NCI-H1436 (cell line): Measurements from ENCODE around the gene ZNF354C.

Source experiments
- DNase-seq: peaks from one replicate; lab custom pipeline; 2025; lab: John Stamatoyannopoulos, UW

The ZNF354C gene

DNA sequence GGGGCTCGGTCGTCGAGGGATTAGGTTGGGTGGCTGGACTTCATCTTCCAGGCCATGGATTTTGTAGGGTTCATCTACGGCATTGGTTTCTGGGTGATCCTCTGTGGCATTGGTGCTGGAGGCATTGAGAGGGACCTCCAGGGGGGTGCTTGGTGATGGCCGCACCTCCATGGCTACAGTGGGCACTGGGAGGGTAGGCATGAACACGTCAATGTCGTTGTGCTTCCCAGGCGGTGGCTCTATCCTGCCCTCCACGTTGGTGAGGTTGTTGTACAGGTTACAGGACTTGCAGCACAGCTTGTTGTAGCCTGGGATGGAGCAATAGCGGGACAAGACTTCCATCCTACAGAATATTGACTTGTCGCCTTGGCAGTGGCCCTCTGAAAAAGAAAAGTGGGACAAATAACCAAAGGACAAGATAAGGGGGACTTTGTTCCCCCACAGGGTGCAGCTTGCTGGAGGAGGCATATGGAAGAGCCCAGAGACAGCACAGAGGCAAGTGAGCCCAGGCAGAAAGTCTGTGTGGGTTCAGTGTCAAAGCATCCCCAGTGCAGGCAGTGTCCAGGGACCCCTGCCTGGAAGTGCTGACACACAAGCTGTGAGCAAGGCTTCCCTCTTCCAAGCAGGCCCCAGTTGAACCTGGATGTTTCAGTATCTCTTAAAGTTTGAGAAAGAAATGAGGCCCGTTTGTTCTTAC lies 53.9 kb downstream of the ZNF354C start:
- DNase-seq, result no peak

DNA sequence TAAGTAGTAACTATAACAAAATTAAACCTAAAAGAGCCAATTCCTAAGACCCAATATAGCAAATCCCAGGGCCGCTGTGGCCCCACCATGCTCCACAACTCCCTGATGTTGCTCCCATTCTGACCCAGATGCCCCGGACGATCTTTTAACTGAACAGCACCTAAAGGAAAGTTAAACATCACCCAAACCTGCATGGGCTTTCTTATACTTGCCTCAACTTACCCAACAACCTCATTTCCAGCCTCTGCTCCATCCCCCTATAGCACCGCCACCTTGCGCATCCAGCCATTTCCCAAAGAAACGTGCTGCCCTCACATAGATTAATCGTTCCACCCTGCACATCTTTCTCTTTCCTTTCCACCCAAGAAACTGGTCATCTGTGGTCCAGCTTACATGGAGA lies 54.6 kb downstream of the ZNF354C start:
- DNase-seq, result no peak

DNA sequence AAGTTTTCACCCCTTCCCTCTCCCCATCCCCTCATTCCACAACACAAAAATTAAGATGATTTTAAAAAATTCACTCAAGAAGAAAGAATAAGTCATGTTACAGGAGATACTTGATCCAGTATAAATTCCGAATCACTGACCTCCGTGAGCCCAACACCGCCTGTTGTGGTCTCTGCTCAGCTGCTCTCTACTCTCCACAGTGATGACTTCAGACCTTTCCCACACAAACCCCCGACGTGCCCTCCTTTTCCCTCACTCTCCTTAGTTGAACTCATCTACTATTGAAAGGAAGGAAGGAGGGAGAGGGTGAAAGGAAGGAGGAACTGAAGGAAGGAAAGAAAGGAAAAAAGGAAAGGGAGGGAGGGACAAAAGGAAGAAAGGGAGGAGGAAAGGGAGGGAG lies 55.1 kb downstream of the ZNF354C start:
- no peak for DNase-seq

DNA sequence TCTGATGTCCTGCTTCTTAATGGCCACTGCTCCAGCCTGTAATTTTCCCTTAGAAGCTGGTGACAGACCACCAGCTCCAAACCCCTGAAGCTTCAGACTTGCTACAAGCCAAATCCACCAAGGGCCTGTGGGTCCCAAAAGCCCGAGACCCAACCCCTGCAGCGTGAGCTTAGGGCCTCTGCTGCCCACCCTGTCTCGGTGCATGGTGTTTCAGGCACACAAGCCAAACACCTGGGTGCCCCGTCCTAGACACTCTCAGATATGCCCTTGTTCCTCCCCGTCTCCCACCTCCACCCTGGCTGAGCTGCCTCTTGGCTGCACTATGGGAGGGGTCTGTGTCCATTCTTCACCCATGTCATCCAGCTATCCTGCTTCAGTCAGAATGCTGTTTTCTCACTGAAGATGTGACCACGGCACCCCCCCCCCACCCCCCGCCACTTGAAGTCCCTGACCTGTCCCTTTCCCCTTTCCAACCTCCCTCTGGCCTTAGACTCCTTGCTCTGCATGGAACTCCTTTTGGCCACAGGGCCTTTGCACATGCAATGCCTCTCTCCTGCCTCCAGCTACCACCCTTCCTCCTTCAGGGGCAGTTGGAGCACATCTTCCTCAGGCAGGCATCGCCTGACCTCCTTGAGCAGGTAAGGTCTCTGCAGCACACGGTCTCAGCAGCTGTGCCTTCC lies 55.8 kb downstream of the ZNF354C start:
- DNase-seq, result no peak

DNA sequence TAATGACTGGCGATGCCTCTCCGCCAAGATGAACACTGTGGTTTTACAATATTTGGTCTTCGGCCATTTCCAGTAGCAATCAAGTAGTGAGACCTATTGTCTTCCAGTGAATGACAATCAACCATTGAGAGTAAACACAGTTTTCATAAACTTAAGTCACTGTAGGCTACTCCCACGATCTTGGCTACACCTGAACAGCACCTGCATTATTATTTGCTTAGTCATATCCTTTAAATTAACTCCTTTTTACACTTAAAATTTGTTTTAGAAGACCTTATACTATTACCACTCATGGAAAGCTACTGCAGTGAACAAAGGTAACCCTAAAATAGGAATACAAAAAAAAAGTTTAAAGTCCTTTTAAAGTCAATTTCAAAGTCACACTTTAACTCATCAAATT lies 58.2 kb downstream of the ZNF354C start:
- no peak for DNase-seq

DNA sequence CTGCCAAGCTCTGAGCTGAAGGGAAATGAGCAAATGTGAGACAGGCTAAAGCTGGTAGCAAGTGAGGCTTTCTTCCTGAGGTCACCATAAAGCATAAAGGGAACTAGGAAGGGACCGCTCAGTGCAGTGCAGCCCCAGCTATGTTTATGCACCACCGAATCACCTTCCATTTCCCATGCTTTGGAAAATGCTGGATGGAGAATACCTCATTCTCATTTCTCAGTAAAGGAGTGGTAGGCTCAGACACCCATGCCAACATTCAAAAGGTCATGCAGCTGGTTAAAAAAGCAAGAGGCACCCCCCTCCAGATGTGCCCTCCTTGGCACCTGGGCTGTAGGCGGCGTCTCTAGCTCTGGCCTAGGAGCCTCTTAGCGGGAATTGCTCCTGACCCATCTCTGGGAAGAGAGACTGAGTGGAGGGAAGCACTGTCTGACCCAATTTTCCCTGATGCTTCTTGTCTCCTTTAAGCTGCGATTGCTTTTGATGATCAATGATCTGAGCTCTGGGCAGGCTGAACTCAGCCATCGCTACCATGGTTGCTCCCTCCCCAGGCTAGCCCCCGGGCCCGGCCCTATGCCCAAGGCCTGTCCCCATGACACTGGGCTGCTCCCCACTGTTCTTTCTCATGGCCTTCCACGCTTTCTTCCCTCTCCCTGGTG lies 58.7 kb downstream of the ZNF354C start:
- no peak for DNase-seq

DNA sequence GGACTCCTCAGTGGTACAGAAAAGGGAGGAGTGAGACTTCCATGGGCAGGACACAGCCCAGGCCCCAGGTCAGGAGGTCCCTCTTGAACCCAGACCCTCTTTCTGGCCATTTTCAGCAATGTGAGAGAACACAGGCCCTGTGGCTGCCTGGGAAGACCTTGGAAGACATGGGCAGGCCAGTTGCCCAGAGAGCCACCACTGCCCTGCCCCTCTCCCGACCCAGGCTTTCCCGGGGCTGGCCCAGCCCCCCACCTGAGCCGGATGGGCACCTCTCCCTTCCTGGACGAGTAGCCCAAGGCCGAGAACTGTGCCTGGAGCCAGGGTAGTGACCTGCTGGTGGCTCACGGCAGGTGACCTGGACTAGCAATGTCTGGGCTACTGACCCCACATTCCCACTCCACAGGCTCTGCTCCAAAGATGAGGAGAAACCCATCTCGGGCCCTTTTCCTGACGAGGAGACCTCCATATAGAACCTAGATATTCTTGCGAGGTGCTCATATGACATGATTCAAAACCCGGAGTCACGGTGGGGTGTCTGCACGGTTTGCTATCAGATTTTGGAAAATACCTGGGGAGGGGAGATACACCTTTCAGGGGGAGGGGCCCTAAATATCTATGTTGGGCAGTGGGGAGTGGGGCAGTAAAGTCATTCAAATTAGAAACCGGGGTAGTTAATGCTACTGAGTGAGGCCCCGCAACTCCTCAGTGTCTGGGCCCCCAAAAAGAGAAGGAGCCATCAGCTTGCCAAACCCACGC lies 59.4 kb downstream of the ZNF354C start:
- DNase-seq, result no peak

DNA sequence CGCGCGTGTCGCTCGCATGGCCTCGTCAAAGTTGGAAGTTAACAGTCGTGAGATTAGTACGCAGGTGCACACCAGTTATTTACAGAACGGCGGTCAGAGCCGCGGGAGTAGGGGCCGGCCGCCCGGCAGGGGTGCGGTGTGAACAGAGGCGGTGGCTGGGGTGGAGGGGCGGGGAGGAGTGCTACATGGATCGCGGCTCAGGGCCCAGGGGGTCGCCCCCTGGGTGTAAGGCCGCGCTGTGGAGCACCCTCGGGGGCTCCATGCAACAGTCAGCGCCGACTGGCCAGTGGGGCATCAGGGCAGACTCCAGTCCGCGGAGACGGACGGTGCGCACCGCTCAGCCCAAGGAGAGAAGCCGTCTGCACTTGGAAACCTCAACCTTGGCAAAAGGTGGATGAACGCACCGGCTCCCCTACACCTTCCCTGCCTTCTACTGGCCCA lies 60.3 kb downstream of the ZNF354C start:
- DNase-seq, result no peak

DNA sequence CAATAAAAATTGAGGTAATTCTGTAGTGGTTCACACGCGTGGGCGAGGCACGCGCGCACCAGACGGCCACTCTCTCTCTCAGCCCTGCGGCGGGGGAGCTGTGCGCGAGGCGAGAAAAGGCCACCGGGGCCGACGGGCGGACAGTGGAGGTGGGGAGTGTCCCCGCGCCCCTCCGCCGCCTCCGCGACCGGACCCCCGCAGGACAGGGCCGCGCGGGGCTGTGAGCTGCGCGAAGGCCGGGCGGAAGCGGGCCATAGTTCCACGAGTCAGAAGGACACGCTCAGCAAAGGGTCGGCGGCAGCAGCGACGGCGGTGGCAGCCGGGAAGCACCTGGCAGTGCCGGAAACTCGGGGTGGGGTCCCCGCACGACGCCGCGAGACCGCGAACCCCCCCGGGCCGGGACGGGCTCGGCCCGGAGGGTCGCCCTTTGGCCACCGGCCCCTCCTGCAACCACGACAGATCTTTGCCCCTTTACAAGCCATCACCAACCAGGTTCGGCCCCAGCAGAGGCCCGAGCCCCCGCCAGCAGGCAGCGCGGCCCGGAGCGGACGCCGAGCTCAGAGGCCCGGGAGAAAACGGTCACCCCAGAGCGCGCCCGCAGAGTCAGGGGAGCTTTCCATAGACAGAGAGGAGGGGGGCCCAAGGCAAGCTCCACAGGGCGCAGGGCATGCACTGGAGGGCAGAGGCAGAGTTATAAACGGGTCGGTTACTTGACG lies 60.9 kb downstream of the ZNF354C start:
- no peak for DNase-seq

DNA sequence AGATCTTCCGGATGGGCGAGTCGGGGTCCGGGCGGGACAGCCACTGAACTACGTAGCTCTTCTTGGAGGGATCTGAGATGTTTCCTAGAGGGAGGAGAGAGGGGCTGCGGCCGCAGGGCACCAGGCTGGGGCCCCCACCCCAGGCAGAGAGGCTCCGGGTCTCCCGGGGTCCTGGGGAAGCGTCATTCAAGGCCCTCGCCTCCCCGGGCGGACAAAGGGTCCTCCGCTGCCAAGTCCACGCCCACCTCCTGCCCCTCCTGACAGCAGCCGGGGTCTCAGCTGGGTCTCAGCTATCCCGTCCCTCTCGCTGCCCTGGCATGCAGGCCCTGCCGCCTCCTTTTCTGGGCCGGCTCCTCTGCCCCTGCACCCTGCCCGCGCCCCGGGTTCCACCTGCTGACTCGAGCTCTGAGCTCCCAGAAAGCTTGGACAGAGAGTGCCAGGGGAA lies 61.5 kb downstream of the ZNF354C start:
- no peak for DNase-seq

DNA sequence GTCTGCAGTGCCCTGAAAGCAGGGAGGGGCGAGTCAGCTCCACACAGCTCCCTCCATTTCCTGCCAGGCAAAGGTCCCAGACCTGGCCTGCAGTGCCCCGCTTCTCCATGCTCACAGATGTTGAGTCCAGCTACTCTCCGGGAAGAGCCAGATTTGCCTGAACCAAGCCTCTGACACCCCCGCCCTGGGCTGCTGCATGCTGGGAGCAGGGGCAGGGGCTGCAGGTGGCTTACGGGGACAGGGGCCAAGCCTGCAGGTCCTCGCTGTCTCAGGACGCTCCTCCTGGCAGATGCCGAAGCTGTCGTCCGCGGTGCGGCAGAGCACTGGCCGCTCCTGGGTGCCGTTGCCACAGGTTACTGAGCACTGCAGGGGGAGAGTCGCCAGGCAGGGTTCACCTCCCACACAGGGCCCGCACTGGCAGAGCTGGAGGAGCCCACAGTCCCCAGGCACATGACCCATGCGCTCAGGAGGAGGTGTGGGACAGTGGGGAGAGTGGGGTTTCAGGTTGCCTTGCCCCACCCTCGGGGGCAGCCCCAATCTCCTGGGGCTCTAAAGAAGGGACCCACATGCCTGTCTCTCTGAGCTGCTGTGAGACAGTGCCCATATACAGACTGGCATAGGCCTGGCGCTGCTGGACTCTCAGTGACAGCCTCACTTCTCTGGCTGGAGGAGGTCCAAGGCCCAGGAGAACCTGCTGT lies 62.4 kb downstream of the ZNF354C start:
- DNase-seq, result no peak

DNA sequence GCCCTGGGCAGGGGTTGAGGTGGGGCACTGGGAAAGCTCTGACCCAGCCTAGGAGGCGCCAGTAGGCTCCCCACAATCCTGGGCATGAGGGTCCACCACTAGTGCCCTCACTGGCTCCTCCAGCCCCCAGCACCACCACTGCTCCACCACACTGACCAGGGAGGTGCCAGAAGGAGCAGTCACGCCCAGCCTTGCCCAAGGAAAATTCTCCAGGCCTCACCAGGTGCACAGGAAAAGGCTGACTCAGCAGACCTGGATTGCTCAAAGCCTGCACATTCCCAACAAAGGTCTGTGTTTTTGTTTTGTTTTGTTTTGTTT lies 62.9 kb downstream of the ZNF354C start:
- DNase-seq, result no peak

DNA sequence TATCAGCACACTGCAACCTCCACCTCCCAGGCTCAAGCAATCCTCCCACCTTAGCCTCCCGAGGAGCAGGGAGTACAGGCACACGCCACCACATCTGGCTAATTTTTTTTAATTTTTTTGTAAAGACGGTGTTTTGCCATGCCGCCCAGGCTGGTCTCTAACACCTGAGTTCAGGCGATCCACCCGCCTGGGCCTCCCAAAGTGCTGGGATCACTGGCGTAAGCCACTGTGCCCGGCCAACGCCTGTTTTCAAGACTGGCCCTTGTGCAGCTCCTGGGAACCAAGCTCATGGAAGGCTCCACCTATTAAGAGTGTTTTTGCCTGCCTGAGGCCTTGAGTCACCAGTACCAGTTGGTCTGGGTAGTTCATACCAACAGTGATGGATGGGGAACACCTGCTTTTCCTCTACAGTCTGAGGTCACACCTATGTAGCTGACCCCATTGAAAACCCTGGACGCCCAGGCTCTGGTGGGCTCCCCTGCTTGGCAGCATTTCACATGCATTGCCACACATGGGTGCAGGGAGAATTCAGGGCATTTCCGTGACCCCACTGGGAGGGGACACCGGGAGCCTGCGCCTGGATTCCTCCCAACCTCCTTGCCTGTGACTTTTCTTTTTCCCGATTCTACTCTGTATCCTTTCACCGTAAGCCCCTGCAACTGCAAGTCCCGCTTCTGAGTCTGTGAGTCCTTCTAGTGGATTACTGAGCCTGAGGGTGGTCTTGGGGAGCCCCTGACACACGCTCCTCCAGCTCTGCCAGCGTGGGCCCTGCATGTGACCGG lies 63.5 kb downstream of the ZNF354C start:
- DNase-seq, result no peak

DNA sequence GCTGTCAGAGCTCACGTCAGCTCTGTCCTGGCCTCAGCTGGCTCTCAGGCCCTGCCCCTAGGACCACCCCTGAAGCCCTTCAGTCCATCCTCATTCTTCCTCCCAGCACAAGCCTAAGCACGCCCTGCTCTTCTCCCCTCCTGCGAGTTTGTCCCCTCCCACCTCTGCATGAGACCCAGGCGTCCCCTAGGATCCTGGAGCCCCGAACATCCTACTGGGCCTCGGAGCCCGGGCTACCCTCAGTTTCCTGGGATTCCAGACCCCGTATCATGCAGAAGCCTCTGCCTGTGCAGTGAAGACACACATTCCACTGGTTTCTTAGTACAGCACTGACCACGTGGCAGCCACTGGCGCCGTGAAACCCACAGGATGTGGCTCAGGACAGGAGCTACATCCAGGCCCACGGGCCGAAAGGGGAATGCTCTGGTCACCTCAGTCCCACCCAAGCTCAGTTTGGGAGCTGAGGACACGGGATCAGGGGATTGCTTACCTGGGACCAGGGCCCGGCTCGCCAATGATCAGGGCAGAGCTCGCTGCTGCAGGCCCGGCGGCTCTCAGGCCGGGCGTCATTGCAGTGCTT lies 64.2 kb downstream of the ZNF354C start:
- DNase-seq, result no peak

DNA sequence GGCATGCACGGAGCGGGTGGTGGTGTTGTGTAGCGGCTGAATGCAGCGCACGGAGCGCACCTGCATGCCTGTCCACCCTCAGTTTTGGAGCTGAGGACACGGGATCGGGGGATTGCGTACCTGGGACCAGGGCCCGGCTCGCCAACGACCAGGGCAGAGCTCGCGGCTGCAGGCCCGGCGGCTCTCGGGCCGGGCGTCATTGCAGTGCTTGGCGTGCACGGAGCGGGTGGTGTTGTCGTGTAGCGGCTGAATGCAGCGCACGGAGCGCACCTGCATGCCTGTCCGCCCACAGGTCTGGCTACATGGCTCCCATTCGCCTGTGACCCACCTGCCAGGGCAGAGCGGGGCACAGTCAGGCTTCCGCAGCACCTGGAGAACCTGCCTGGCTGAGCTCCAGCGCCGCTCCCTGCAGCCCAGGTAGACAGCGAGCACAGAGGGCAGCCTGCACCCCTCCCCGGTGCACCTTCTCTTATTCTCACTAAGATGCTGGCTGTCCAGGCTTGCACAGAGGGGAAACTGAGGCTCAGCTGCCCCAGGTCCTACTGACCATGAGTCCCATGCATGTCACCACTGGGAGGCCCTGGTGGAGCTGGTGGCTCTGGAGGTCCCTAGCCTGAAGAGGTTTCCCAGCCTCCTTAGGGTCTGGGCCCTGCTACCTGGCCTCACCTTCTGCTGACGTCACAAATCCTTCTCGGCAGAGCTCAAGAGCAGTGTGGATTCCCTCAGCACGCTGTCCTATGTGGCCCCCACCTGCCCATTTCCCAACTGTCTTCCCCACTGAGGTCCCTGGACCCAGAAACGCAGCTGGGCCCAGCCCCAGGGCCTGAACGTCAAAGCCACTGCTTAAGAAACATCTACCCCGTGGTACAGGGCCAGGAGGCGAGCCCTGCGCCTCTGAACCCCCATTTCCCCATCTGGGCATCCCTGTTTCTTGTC lies 64.9 kb downstream of the ZNF354C start:
- no peak for DNase-seq

DNA sequence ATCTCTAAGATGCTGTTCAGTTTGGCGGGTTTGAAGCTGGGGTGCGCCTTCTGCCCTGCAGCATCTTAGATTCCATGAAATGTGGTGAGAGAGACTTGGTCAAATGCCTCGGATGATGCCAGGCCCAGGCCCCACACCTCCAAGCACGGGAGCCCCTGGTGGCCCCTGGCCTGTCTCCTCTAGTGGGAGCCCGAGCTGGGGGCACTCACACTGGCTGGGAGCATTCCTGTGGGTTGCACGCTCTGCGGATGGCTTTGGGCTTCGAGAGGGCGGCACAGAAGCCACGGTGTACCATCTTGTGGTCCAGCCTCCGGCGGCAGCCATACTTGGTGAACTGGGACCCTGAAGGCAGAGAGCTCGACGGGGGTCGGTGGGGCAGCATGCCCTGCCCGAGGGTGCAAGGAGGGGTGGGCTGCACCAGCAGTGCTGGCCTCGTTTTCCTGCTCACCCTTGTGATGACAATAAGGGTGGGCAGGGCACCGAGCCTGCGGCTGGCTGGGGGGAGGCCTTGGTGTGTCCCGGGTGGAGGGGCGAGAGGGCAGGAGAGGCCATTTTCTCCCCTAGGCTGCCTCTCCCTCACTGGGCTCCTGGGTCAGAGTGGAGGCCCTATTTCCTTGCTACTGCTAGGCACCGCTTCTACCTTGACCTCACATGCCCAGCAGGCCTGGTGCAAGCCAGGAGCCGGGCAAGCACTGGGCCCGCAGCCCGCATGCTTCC lies 65.8 kb downstream of the ZNF354C start:
- DNase-seq, result no peak

DNA sequence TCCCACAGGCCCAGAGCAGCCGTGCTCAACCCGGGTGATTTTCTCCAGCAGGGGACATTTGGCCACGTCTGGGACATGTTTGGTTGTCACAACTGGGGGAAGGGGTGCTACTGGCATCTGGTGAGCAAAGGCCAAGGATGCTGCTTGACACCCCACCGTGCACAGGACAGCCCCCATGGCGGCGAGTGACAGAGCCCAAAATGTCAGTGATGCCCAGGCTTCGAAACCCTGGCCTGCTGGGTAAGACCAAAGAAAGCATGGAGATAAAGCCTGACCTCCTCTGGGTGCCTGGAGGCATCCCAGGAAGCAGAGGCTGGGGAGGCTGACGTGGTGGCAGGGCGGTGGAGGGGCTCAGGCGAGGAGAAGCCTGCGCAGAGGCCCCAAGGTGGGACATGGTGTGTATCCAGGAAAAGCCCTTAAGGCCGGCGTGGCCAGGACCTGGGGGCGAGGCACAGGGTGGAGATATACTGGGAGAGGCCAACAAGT lies 66.4 kb downstream of the ZNF354C start:
- DNase-seq, result no peak
